A549 (cell line): Measurements from ENCODE around the gene ROR2. TPM values are rescaled to one million over a fixed set of nuclear protein-coding genes. Genes with fewer than 3 reads are reported as not detected.
A peak's percentile ranks its signal among the peaks of the same experiment; 100 is the strongest.

Source experiments
- ATAC-seq, 2 experiments: fragments of 200-7000 bp in 1 of 2; fragments of >200 bp in 1 of 2; cut with Nextera tagmentation in 1 of 2; cut with Tn5 transposase in 1 of 2; 3 replicates each; pipeline versions ENCODE4 v1.8.0 to v1.9.1; 2018 to 2020; ENCODE audit warnings: mild to moderate bottlenecking in 1 of 2, moderate library complexity in 1 of 2
- CTCF ChIA-PET: fragments of 300-600 bp; sonication (Branson Sonifier 250); formaldehyde crosslinking; extraction: SDS; loops from one replicate; lab custom pipeline; 2021; ENCODE audit warnings: antibody characterized with exemption, inconsistent platforms; lab: Yijun Ruan, JAX
- POLR2A ChIA-PET: fragments of 350-600 bp; formaldehyde crosslinking; extraction: SDS; loops from one replicate; lab custom pipeline; 2021; ENCODE audit warnings: antibody characterized with exemption, inconsistent platforms; lab: Yijun Ruan, JAX
- DNase-seq, 2 experiments: peaks; one replicate each; pipeline versions ENCODE4 v3.0.0 to v3.0.0-alpha.2; 2011 to 2016; ENCODE audit warnings: low read depth in 1 of 2, low spot score in 1 of 2
- FAIRE-seq: peaks from 2 replicates; lab custom pipeline; 2011; peaks lifted over from hg19 to GRCh38; lab: Jason Lieb, UNC
- H3K27ac ChIP-seq, 2 experiments: fragments of >200 bp; sonication (Bioruptor Twin); formaldehyde crosslinking; 3 replicates each; pipeline ENCODE4 v1.5.1; 2016 to 2017
- H3K4me1 ChIP-seq: fragments of >200 bp; sonication (Bioruptor Twin); formaldehyde crosslinking; 3 replicates; pipeline ENCODE4 v1.6.1; 2016
- H3K4me2 ChIP-seq: fragments of >200 bp; sonication (Bioruptor Twin); formaldehyde crosslinking; 3 replicates; pipeline ENCODE4 v1.6.1; 2016
- H3K4me3 ChIP-seq: fragments of >200 bp; sonication (Bioruptor Twin); formaldehyde crosslinking; 3 replicates; pipeline ENCODE4 v1.5.1; 2016
- H3K9me3 ChIP-seq: fragments of >200 bp; sonication (Bioruptor Twin); formaldehyde crosslinking; 3 replicates; pipeline ENCODE4 v1.6.1; 2016
- CBX2 ChIP-seq: fragments of 200-600 bp; sonication (generic); IDR thresholded peaks from 2 replicates; pipeline ENCODE4 v1.6.1; 2016; ENCODE audit warnings: low read depth, mild to moderate bottlenecking, borderline replicate concordance
- CBX8 ChIP-seq: fragments of 200-600 bp; sonication (generic); IDR thresholded peaks from 2 replicates; pipeline ENCODE4 v1.6.1; 2016
- CEBPB ChIP-seq, 2 experiments: fragments of >200 bp in 1 of 2; sonication (Bioruptor Twin) in 1 of 2; formaldehyde crosslinking in 1 of 2; IDR thresholded peaks; 2 replicates each; pipeline ENCODE4 v1.6.1; 2012 to 2016
- CHD4 ChIP-seq: fragments of 200-600 bp; sonication (generic); IDR thresholded peaks from 2 replicates; pipeline ENCODE4 v1.6.1; 2016; ENCODE audit warnings: antibody characterized with exemption, mild to moderate bottlenecking, borderline replicate concordance
- EP300 ChIP-seq, 2 experiments: fragments of >200 bp; sonication (Bioruptor Twin); formaldehyde crosslinking; IDR thresholded peaks; 2 replicates in 1 of 2; 3 replicates in 1 of 2; pipeline ENCODE4 v1.6.1; 2016 to 2017
- HEYL ChIP-seq: fragments of 250-450 bp; sonication (Bioruptor Pico); IDR thresholded peaks from 2 replicates; pipeline ENCODE4 v1.8.0; 2021; ENCODE audit warnings: mild to moderate bottlenecking, moderate library complexity
- MAZ ChIP-seq: fragments of 150-350 bp; IDR thresholded peaks from 2 replicates; pipeline ENCODE4 v1.6.1; 2014; ENCODE audit warnings: antibody characterized with exemption, low read depth, low read length, borderline replicate concordance
- MYC ChIP-seq: IDR thresholded peaks from 2 replicates; pipeline ENCODE4 v1.6.1; 2012; ENCODE audit warnings: mild to moderate bottlenecking, inconsistent platforms, low read length, improper control_type of control experiment, borderline replicate concordance
- NR3C1 ChIP-seq: fragments of >200 bp; sonication (Bioruptor Twin); formaldehyde crosslinking; IDR thresholded peaks from 3 replicates; pipeline ENCODE4 v1.6.1; 2017
- POLR2A ChIP-seq: IDR thresholded peaks from 2 replicates; pipeline ENCODE4 v1.6.1; 2012; ENCODE audit warnings: mild to moderate bottlenecking, low read length
- RAD21 ChIP-seq, 2 experiments: fragments of >200 bp in 1 of 2; sonication (Bioruptor Twin) in 1 of 2; formaldehyde crosslinking in 1 of 2; IDR thresholded peaks in 1 of 2; conservative IDR thresholded peaks in 1 of 2; 2 replicates in 1 of 2; 3 replicates in 1 of 2; pipeline ENCODE4 v1.6.1; 2012 to 2018; ENCODE audit warnings: inconsistent platforms in 1 of 2
- RCOR1 ChIP-seq: fragments of 150-350 bp; IDR thresholded peaks from 2 replicates; pipeline ENCODE4 v1.6.1; 2014; ENCODE audit warnings: antibody characterized with exemption, low read length, low read depth
- RFX5 ChIP-seq: fragments of 450-650 bp; IDR thresholded peaks from 2 replicates; pipeline ENCODE4 v1.7.1; 2014; ENCODE audit warnings: antibody characterized with exemption, mild to moderate bottlenecking, moderate library complexity
- SREBF2 ChIP-seq: fragments of 450-650 bp; IDR thresholded peaks from 2 replicates; pipeline ENCODE4 v1.6.1; 2014; ENCODE audit warnings: mild to moderate bottlenecking, moderate library complexity
- TP53 ChIP-seq: fragments of 250-450 bp; sonication (Bioruptor Pico); IDR thresholded peaks from 2 replicates; pipeline ENCODE4 v1.5.0; 2021; ENCODE audit warnings: mild to moderate bottlenecking, moderate library complexity
- ZNF302 ChIP-seq: fragments of 250-450 bp; sonication (Bioruptor Pico); IDR thresholded peaks from 2 replicates; pipeline ENCODE4 v1.9.0; 2021; ENCODE audit warnings: inconsistent platforms, mild to moderate bottlenecking, moderate library complexity
- ZSCAN20 ChIP-seq: fragments of 250-450 bp; sonication (Bioruptor Pico); IDR thresholded peaks from 2 replicates; pipeline ENCODE4 v1.8.0; 2022; ENCODE audit warnings: mild to moderate bottlenecking, moderate library complexity
- WGBS: methylation state at CpG from one replicate; pipeline ENCODE4 v1.1.6; 2017; ENCODE audit errors: missing lambda C conversion rate; 5-methylcytosine and 5-hydroxymethylcytosine counted together
- polyA plus RNA-seq, 4 experiments: library from polyadenylated mRNA; depleted of rRNA in 3 of 4; stranded (reverse); fragments of >200 nt; fragmentation: RNase III in 1 of 4; extraction: RNeasy Plus Mini Kit Qiagen cat#74134 plus additional on column Dnase treatment in 1 of 4; gene quantifications; 2 replicates in 3 of 4; 3 replicates in 1 of 4; pipeline ENCODE4 v1.2.3, GENCODE V29; 2011 to 2017
- TF ChIP-seq, protein P1 (sequence below): IDR thresholded peaks from 2 replicates; pipeline ENCODE4 v1.6.1; 2012
- TF ChIP-seq, protein P2 (sequence below): fragments of 250-450 bp; sonication (Bioruptor Pico); IDR thresholded peaks from 2 replicates; pipeline ENCODE4 v1.5.0; 2021; ENCODE audit warnings: mild to moderate bottlenecking, moderate library complexity, borderline replicate concordance
- TF ChIP-seq, protein P3 (sequence below): fragments of >200 bp; sonication (Bioruptor Twin); formaldehyde crosslinking; IDR thresholded peaks from 3 replicates; pipeline ENCODE4 v1.6.1; 2016
- TF ChIP-seq, protein P4 (sequence below): IDR thresholded peaks from 2 replicates; pipeline ENCODE4 v1.6.1; 2012; ENCODE audit warnings: low read depth, borderline replicate concordance
- TF ChIP-seq, protein P5 (sequence below): fragments of >200 bp; sonication (Bioruptor Twin); formaldehyde crosslinking; IDR thresholded peaks from 2 replicates; pipeline ENCODE4 v1.6.1; 2016

ROR2 gene
- polyA plus RNA-seq, 2 of the 4 experiments (the other 2 are of a cell fraction), result 0.12 to 0.53 TPM

DNA sequence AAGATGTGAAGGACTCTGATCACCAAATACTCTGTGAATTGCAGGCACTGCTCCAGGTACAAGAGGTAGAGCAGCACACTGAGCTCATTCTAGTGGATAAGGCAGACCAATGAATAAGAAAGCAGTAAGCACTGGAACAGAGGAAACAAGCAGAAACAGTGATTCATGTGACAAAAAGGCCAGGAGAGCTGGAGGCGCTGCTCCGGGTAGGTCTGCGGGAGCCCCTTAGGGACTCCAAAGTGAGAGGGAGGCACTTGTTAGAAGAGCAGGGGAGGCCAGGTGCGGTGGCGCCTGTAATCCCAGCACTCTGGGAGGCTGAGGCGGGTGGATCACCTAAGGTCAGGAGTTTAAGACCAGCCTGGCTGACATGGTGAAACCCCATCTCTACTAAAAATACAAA is 294.8 kb downstream of the ROR2 start:
- DNase-seq (no peak), ATAC-seq (no peak), FAIRE-seq (no peak)
- WGBS, result 77% methylated on average over 6 of the region's 6 CpGs
- Histone ChIP-seq H3K4me2 (no peak overlapping the region), H3K4me3 (no peak overlapping the region), H3K4me1 (no peaks in the 10 kb centered on the region), H3K9me3 (no peaks in the 10 kb centered on the region), H3K27ac (no peak overlapping the region)
- ChIA-PET CTCF (interaction anchor here (0.9 to 1.2 kb wide), 3 partner anchors 10 to 46 kb away, joined by 3 to 4 read pairs (median 3); no protein-coding TSS in a partner anchor), POLR2A (no interaction called here)
- TF ChIP-seq EP300 (IDR thresholded peaks at IDR 0.05), result no peak
- TF ChIP-seq MYC, result no peak
- no peak for TF ChIP-seq CBX2
- no peak for TF ChIP-seq CEBPB (IDR thresholded peaks at IDR 0.05)
- TF ChIP-seq TP53 (CRISPR knock-in tag), result no peak
- TF ChIP-seq CHD4, result no peak
- TF ChIP-seq CBX8, result no peak

DNA sequence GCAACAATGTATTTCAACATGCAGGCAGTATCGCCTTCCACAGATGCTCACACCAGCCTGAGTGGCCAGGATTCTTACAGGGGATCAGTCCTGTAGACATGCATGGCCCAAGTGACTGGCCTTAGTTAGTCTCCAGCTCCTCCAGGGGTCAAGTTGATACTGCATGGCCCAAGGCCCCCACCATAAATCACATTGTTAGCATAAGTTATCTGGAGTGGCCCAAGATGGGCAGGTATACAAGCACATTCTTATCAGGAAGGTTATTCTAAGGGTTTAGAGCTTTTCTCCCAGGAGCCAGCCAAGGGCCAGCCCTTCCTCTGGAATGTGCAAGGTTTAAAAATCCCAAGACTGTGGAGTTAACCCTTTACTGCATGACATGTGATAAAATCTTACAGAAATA is 295.5 kb downstream of the ROR2 start:
- FAIRE-seq (no peak), ATAC-seq (no peak), DNase-seq (no peak)
- H3K4me1 ChIP-seq, result no peaks in the 10 kb centered on the region
- TF ChIP-seq ZNF302 (CRISPR knock-in tag), result no peak
- no peak for TF ChIP-seq POLR2A
- no peak for TF ChIP-seq MAZ
- no peak for TF ChIP-seq CEBPB (IDR thresholded peaks at IDR 0.05)
- no peak for TF ChIP-seq RCOR1
- TF ChIP-seq RAD21 (conservative IDR thresholded peaks at IDR 0.05 in 1 of 2, IDR thresholded peaks at IDR 0.05 in 1 of 2), result no peak
- no peak for TF ChIP-seq RFX5
- no peak for TF ChIP-seq HEYL (CRISPR knock-in tag)
- no peak for TF ChIP-seq ZSCAN20
- TF ChIP-seq CBX2, result no peak
- TF ChIP-seq NR3C1, result no peak
- TF ChIP-seq, protein P1, sequence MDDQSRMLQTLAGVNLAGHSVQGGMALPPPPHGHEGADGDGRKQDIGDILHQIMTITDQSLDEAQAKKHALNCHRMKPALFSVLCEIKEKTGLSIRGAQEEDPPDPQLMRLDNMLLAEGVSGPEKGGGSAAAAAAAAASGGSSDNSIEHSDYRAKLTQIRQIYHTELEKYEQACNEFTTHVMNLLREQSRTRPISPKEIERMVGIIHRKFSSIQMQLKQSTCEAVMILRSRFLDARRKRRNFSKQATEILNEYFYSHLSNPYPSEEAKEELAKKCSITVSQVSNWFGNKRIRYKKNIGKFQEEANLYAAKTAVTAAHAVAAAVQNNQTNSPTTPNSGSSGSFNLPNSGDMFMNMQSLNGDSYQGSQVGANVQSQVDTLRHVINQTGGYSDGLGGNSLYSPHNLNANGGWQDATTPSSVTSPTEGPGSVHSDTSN, result no peak
- TF ChIP-seq, protein P2, sequence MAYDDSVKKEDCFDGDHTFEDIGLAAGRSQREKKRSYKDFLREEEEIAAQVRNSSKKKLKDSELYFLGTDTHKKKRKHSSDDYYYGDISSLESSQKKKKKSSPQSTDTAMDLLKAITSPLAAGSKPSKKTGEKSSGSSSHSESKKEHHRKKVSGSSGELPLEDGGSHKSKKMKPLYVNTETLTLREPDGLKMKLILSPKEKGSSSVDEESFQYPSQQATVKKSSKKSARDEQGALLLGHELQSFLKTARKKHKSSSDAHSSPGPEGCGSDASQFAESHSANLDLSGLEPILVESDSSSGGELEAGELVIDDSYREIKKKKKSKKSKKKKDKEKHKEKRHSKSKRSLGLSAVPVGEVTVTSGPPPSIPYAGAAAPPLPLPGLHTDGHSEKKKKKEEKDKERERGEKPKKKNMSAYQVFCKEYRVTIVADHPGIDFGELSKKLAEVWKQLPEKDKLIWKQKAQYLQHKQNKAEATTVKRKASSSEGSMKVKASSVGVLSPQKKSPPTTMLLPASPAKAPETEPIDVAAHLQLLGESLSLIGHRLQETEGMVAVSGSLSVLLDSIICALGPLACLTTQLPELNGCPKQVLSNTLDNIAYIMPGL, result no peak
- TF ChIP-seq, protein P3, sequence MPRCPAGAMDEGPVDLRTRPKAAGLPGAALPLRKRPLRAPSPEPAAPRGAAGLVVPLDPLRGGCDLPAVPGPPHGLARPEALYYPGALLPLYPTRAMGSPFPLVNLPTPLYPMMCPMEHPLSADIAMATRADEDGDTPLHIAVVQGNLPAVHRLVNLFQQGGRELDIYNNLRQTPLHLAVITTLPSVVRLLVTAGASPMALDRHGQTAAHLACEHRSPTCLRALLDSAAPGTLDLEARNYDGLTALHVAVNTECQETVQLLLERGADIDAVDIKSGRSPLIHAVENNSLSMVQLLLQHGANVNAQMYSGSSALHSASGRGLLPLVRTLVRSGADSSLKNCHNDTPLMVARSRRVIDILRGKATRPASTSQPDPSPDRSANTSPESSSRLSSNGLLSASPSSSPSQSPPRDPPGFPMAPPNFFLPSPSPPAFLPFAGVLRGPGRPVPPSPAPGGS, result no peak
- TF ChIP-seq, protein P4, sequence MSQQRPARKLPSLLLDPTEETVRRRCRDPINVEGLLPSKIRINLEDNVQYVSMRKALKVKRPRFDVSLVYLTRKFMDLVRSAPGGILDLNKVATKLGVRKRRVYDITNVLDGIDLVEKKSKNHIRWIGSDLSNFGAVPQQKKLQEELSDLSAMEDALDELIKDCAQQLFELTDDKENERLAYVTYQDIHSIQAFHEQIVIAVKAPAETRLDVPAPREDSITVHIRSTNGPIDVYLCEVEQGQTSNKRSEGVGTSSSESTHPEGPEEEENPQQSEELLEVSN, result no peak
- TF ChIP-seq SREBF2, result no peak
- H3K27ac ChIP-seq, result no peak overlapping the region
- no peak overlapping the region for H3K4me2 ChIP-seq
- no peaks in the 10 kb centered on the region for H3K9me3 ChIP-seq
- ChIA-PET CTCF (interaction anchor here (0.9 to 2.7 kb wide), 3 partner anchors 11 to 739 kb away, joined by 3 to 9 read pairs (median 4); no protein-coding TSS in a partner anchor), POLR2A (no interaction called here)
- 81% methylated on average over 1 of the region's 1 CpG for WGBS
- no peak overlapping the region for H3K4me3 ChIP-seq

DNA sequence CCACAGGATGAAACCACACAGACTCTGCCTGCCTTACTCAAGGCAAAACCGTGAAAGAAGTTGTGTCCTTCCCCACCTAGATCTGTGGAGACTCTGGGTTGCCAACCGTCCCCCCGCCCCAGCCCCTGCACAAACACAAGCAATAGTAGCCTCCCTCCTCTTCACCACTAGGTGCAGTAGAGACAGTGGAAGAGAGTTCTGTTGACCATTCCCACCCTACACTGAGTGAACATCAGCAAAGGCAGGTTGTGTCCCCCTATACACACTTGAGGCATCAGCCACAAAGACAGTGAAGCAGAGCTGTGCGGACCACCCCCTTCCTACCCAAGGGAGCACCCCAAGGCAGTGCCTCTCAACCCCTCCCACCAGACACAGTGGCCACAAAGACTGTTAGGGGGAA is 302.7 kb downstream of the ROR2 start:
- ChIA-PET CTCF (no interaction called here), POLR2A (no interaction called here)
- DNase-seq (no peak), ATAC-seq (peak; percentile 60 to 62; a peak in 5 of 6 replicates), FAIRE-seq (no peak)
- H3K4me1 ChIP-seq, result no peaks in the 10 kb centered on the region
- H3K9me3 ChIP-seq, result no peaks in the 10 kb centered on the region; the same call in 2 of the 3 replicates
- no peak overlapping the region for H3K27ac ChIP-seq
- H3K4me2 ChIP-seq, result no peak overlapping the region
- WGBS, result 0% methylated on average over 1 of the region's 4 CpGs
- no peak overlapping the region for H3K4me3 ChIP-seq
- TF ChIP-seq, protein P5, sequence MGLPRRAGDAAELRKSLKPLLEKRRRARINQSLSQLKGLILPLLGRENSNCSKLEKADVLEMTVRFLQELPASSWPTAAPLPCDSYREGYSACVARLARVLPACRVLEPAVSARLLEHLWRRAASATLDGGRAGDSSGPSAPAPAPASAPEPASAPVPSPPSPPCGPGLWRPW, result no peak
